GM23338 (cell line): Measurements from ENCODE around the gene VTA1. TPM values are rescaled to one million over a fixed set of nuclear protein-coding genes. Genes with fewer than 3 reads are reported as not detected.

ENCODE experiments used
- EZH2phosphoT487 ChIP-seq: fragments of 200-600 bp; sonication (generic); IDR thresholded peaks from one replicate; pipeline ENCODE4 v1.8.1; 2018; ENCODE audit warnings: antibody characterized with exemption; ENCODE audit not compliant: unreplicated experiment
- JUNB ChIP-seq: IDR thresholded peaks from one replicate; pipeline ENCODE4 v1.6.1; 2016; ENCODE audit warnings: antibody characterized with exemption; ENCODE audit not compliant: unreplicated experiment
- ZNF114 ChIP-seq: fragments of 250-450 bp; sonication (Bioruptor Pico); IDR thresholded peaks from 2 replicates; pipeline ENCODE4 v1.5.0; 2020; ENCODE audit warnings: mild to moderate bottlenecking, moderate library complexity
- polyA plus RNA-seq: library from polyadenylated mRNA; unstranded; fragments of >200 nt; fragmentation: Nextera tagmentation; extraction: Ambion mirVana; gene quantifications from 2 replicates; pipeline ENCODE4 v1.2.1, GENCODE V29; 2016
- total RNA-seq: library from RNA; depleted of rRNA; stranded (reverse); fragments of >200 nt; shearing (Covaris generic); gene quantifications from 2 replicates; pipeline ENCODE4 v1.2.3, GENCODE V29; 2014
- TF ChIP-seq, protein P1 (sequence below): fragments of 250-450 bp; sonication (Bioruptor Pico); IDR thresholded peaks from 2 replicates; pipeline ENCODE4 v1.5.0; 2020; ENCODE audit warnings: mild to moderate bottlenecking, moderate library complexity
- TF ChIP-seq, protein P2 (sequence below): IDR thresholded peaks from one replicate; pipeline ENCODE4 v1.6.1; 2018; ENCODE audit warnings: antibody characterized with exemption; ENCODE audit not compliant: unreplicated experiment
- TF ChIP-seq, protein P3 (sequence below): IDR thresholded peaks from 2 replicates; pipeline ENCODE4 v1.6.1; 2016; ENCODE audit warnings: antibody characterized with exemption

The VTA1 gene
- total and polyA plus RNA-seq, 2 experiments from 2014 or later = 102 to 104 TPM

DNA sequence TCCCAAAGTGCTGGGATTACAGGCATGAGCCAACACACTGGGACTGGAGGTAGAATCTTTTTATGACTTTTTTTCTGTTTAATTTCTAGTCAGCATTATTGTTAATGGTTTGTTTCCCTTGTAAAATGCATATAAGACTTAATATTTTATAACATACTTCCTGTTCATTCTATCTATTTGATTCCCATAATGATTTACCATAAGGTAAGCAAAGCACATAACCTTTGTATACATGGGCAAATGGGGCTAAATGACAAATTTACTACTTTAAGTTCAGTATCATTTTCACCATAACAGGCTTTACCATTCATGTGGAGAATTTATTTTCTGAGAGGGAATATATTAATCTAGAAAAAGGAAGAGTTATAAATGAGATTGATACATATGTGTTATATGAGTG, 24.3 kb downstream of the VTA1 start (continued):
- TF ChIP-seq, protein P1, sequence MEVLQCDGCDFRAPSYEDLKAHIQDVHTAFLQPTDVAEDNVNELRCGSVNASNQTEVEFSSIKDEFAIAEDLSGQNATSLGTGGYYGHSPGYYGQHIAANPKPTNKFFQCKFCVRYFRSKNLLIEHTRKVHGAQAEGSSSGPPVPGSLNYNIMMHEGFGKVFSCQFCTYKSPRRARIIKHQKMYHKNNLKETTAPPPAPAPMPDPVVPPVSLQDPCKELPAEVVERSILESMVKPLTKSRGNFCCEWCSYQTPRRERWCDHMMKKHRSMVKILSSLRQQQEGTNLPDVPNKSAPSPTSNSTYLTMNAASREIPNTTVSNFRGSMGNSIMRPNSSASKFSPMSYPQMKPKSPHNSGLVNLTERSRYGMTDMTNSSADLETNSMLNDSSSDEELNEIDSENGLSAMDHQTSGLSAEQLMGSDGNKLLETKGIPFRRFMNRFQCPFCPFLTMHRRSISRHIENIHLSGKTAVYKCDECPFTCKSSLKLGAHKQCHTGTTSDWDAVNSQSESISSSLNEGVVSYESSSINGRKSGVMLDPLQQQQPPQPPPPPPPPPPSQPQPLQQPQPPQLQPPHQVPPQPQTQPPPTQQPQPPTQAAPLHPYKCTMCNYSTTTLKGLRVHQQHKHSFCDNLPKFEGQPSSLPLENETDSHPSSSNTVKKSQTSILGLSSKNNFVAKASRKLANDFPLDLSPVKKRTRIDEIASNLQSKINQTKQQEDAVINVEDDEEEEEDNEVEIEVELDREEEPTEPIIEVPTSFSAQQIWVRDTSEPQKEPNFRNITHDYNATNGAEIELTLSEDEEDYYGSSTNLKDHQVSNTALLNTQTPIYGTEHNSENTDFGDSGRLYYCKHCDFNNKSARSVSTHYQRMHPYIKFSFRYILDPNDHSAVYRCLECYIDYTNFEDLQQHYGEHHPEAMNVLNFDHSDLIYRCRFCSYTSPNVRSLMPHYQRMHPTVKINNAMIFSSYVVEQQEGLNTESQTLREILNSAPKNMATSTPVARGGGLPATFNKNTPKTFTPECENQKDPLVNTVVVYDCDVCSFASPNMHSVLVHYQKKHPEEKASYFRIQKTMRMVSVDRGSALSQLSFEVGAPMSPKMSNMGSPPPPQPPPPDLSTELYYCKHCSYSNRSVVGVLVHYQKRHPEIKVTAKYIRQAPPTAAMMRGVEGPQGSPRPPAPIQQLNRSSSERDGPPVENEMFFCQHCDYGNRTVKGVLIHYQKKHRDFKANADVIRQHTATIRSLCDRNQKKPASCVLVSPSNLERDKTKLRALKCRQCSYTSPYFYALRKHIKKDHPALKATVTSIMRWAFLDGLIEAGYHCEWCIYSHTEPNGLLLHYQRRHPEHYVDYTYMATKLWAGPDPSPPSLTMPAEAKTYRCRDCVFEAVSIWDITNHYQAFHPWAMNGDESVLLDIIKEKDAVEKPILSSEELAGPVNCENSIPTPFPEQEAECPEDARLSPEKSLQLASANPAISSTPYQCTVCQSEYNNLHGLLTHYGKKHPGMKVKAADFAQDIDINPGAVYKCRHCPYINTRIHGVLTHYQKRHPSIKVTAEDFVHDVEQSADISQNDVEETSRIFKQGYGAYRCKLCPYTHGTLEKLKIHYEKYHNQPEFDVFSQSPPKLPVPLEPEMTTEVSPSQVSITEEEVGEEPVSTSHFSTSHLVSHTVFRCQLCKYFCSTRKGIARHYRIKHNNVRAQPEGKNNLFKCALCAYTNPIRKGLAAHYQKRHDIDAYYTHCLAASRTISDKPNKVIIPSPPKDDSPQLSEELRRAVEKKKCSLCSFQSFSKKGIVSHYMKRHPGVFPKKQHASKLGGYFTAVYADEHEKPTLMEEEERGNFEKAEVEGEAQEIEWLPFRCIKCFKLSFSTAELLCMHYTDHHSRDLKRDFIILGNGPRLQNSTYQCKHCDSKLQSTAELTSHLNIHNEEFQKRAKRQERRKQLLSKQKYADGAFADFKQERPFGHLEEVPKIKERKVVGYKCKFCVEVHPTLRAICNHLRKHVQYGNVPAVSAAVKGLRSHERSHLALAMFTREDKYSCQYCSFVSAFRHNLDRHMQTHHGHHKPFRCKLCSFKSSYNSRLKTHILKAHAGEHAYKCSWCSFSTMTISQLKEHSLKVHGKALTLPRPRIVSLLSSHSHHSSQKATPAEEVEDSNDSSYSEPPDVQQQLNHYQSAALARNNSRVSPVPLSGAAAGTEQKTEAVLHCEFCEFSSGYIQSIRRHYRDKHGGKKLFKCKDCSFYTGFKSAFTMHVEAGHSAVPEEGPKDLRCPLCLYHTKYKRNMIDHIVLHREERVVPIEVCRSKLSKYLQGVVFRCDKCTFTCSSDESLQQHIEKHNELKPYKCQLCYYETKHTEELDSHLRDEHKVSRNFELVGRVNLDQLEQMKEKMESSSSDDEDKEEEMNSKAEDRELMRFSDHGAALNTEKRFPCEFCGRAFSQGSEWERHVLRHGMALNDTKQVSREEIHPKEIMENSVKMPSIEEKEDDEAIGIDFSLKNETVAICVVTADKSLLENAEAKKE = no peak
- TF ChIP-seq JUNB (no peak), EZH2phosphoT487 (no peak), ZNF114 (CRISPR knock-in tag) (no peak)
- TF ChIP-seq, protein P2, sequence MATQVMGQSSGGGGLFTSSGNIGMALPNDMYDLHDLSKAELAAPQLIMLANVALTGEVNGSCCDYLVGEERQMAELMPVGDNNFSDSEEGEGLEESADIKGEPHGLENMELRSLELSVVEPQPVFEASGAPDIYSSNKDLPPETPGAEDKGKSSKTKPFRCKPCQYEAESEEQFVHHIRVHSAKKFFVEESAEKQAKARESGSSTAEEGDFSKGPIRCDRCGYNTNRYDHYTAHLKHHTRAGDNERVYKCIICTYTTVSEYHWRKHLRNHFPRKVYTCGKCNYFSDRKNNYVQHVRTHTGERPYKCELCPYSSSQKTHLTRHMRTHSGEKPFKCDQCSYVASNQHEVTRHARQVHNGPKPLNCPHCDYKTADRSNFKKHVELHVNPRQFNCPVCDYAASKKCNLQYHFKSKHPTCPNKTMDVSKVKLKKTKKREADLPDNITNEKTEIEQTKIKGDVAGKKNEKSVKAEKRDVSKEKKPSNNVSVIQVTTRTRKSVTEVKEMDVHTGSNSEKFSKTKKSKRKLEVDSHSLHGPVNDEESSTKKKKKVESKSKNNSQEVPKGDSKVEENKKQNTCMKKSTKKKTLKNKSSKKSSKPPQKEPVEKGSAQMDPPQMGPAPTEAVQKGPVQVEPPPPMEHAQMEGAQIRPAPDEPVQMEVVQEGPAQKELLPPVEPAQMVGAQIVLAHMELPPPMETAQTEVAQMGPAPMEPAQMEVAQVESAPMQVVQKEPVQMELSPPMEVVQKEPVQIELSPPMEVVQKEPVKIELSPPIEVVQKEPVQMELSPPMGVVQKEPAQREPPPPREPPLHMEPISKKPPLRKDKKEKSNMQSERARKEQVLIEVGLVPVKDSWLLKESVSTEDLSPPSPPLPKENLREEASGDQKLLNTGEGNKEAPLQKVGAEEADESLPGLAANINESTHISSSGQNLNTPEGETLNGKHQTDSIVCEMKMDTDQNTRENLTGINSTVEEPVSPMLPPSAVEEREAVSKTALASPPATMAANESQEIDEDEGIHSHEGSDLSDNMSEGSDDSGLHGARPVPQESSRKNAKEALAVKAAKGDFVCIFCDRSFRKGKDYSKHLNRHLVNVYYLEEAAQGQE = no peak
- TF ChIP-seq, protein P3, sequence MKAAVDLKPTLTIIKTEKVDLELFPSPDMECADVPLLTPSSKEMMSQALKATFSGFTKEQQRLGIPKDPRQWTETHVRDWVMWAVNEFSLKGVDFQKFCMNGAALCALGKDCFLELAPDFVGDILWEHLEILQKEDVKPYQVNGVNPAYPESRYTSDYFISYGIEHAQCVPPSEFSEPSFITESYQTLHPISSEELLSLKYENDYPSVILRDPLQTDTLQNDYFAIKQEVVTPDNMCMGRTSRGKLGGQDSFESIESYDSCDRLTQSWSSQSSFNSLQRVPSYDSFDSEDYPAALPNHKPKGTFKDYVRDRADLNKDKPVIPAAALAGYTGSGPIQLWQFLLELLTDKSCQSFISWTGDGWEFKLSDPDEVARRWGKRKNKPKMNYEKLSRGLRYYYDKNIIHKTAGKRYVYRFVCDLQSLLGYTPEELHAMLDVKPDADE = no peak
